GM23338 (cell line): ENCODE data around the gene RBKS. TPM values are rescaled to one million over a fixed set of nuclear protein-coding genes. Genes with fewer than 3 reads are reported as not detected.

Source experiments
- ATAC-seq: fragments of 200-7000 bp; cut with Tn5 transposase; 3 replicates; pipeline ENCODE4 v1.9.1; 2020
- DNase-seq: peaks from one replicate; pipeline ENCODE4 v3.0.0-alpha.2; 2015; ENCODE audit warnings: low spot score
- H2AFZ ChIP-seq: fragments of 200-600 bp; sonication (generic); 2 replicates; pipeline ENCODE4 v1.8.0; 2016; ENCODE audit warnings: antibody characterized with exemption, mild to moderate bottlenecking, moderate library complexity
- H3F3A ChIP-seq: fragments of 200-600 bp; sonication (generic); replicated peaks from 2 replicates; pipeline ENCODE4 v1.8.0; 2017; ENCODE audit warnings: antibody characterized with exemption, mixed run types, low read depth
- H3K27ac ChIP-seq: fragments of 200-600 bp; sonication (generic); 2 replicates; pipeline ENCODE4 v1.6.1; 2016; ENCODE audit warnings: low read depth
- H3K27me3 ChIP-seq: fragments of 200-600 bp; sonication (generic); 2 replicates; pipeline ENCODE4 v1.8.0; 2016; ENCODE audit warnings: mild to moderate bottlenecking, mixed run types, moderate library complexity; ENCODE audit not compliant: insufficient read depth
- H3K36me3 ChIP-seq: fragments of 200-600 bp; sonication (generic); 2 replicates; pipeline ENCODE4 v1.8.0; 2016; ENCODE audit warnings: mild to moderate bottlenecking; ENCODE audit not compliant: insufficient read depth
- H3K4me1 ChIP-seq: fragments of 200-600 bp; sonication (generic); 2 replicates; pipeline ENCODE4 v1.8.0; 2016; ENCODE audit warnings: mild to moderate bottlenecking, moderate library complexity; ENCODE audit not compliant: insufficient read depth
- H3K4me2 ChIP-seq: fragments of 200-600 bp; sonication (generic); 2 replicates; pipeline ENCODE4 v1.7.1; 2017; ENCODE audit warnings: mixed run types
- H3K4me3 ChIP-seq: fragments of 200-600 bp; sonication (generic); 2 replicates; pipeline ENCODE4 v1.6.1; 2016; ENCODE audit warnings: mixed run types
- H3K79me2 ChIP-seq: fragments of 200-600 bp; sonication (generic); replicated peaks from 2 replicates; pipeline ENCODE4 v1.8.0; 2017; ENCODE audit warnings: mild to moderate bottlenecking; ENCODE audit not compliant: insufficient read depth
- H3K9me2 ChIP-seq: fragments of 200-600 bp; sonication (generic); 2 replicates; pipeline ENCODE4 v1.8.0; 2017; ENCODE audit not compliant: insufficient read depth
- H4K20me1 ChIP-seq: fragments of 200-600 bp; sonication (generic); replicated peaks from 2 replicates; pipeline ENCODE4 v1.8.0; 2017; ENCODE audit warnings: mild to moderate bottlenecking; ENCODE audit not compliant: insufficient read depth
- H3K27ac Mint-ChIP-seq: 2 replicates; pipeline ENCODE4 v1.8.0; 2020; ENCODE audit warnings: inconsistent platforms, mild to moderate bottlenecking, moderate library complexity, mixed read lengths
- H3K27me3 Mint-ChIP-seq: 3 replicates; pipeline ENCODE4 v1.8.0; 2022; ENCODE audit warnings: low read depth, mild to moderate bottlenecking, moderate library complexity, mixed read lengths, inconsistent platforms; ENCODE audit not compliant: insufficient read depth, poor library complexity
- H3K36me3 Mint-ChIP-seq: 3 replicates; pipeline ENCODE4 v1.8.0; 2021; ENCODE audit warnings: low read depth, mild to moderate bottlenecking, inconsistent platforms, moderate library complexity, mixed read lengths
- H3K4me1 Mint-ChIP-seq: 3 replicates; pipeline ENCODE4 v1.8.0; 2020; ENCODE audit warnings: mild to moderate bottlenecking, inconsistent platforms, mixed read lengths
- H3K4me3 Mint-ChIP-seq: 3 replicates; pipeline ENCODE4 v1.8.0; 2021; ENCODE audit warnings: moderate library complexity, mild to moderate bottlenecking, inconsistent platforms, mixed read lengths
- H3K9me3 Mint-ChIP-seq: 3 replicates; pipeline ENCODE4 v1.8.0; 2020; ENCODE audit warnings: moderate library complexity, mild to moderate bottlenecking, inconsistent platforms, mixed read lengths
- CREB1 ChIP-seq: fragments of 250-450 bp; sonication (Bioruptor Pico); IDR thresholded peaks from 2 replicates; pipeline ENCODE4 v1.5.0; 2020; ENCODE audit warnings: low read depth, mild to moderate bottlenecking, moderate library complexity
- EZH2 ChIP-seq: fragments of 200-600 bp; sonication (generic); IDR thresholded peaks from one replicate; pipeline ENCODE4 v1.8.0; 2017; ENCODE audit warnings: antibody characterized with exemption, mild to moderate bottlenecking, low read depth; ENCODE audit not compliant: unreplicated experiment
- EZH2phosphoT487 ChIP-seq: fragments of 200-600 bp; sonication (generic); IDR thresholded peaks from one replicate; pipeline ENCODE4 v1.8.1; 2018; ENCODE audit warnings: antibody characterized with exemption; ENCODE audit not compliant: unreplicated experiment
- JUNB ChIP-seq: IDR thresholded peaks from one replicate; pipeline ENCODE4 v1.6.1; 2016; ENCODE audit warnings: antibody characterized with exemption; ENCODE audit not compliant: unreplicated experiment
- REST ChIP-seq: IDR thresholded peaks from one replicate; pipeline ENCODE4 v1.6.1; 2018; ENCODE audit warnings: antibody characterized with exemption; ENCODE audit not compliant: unreplicated experiment
- ZNF462 ChIP-seq: fragments of 250-450 bp; sonication (Bioruptor Pico); IDR thresholded peaks from 2 replicates; pipeline ENCODE4 v1.5.0; 2020; ENCODE audit warnings: mild to moderate bottlenecking, moderate library complexity
- polyA plus RNA-seq: library from polyadenylated mRNA; unstranded; fragments of >200 nt; fragmentation: Nextera tagmentation; extraction: Ambion mirVana; gene quantifications from 2 replicates; pipeline ENCODE4 v1.2.1, GENCODE V29; 2016
- total RNA-seq: library from RNA; depleted of rRNA; stranded (reverse); fragments of >200 nt; shearing (Covaris generic); gene quantifications from 2 replicates; pipeline ENCODE4 v1.2.3, GENCODE V29; 2014

RBKS gene
- total and polyA plus RNA-seq, 2 experiments from 2014 or later, result 1.3 to 1.5 TPM

GRCh38 chr2:27903649-27904404, 13.6 kb upstream of the RBKS start (continued):
- TF ChIP-seq ZNF462 (CRISPR knock-in tag), result no peak
- no peak for TF ChIP-seq JUNB
- TF ChIP-seq EZH2phosphoT487, result no peak

- Histone ChIP-seq H3F3A (no peaks in the 10 kb centered on the region), H3K79me2 (no peaks in the 10 kb centered on the region), H3K4me1 (peaks cover 7% of the 10 kb centered on the region; the same call in 1 of the 2 replicates), H3K4me3 (no peak overlapping the region), H3K36me3 (no peaks in the 10 kb centered on the region), H4K20me1 (no peaks in the 10 kb centered on the region), H3K9me2 (no peaks in the 10 kb centered on the region), H2AFZ (no peak overlapping the region), H3K27me3 (no peaks in the 10 kb centered on the region), H3K4me2 (no peak overlapping the region), H3K27ac (no peak overlapping the region)
- Mint-ChIP-seq H3K27ac (no peak overlapping the region), H3K9me3 (no peaks in the 10 kb centered on the region), H3K36me3 (no peaks in the 10 kb centered on the region), H3K4me1 (peaks cover 12% of the 10 kb centered on the region; the same call in 2 of the 3 replicates), H3K27me3 (peaks cover 1% of the 10 kb centered on the region), H3K4me3 (no peak overlapping the region)
- DNase-seq (no peak), ATAC-seq (no peak)
- no peak for TF ChIP-seq EZH2
- TF ChIP-seq REST, result no peak
- no peak for TF ChIP-seq CREB1 (CRISPR knock-in tag)
Observed at GRCh38 chr2:27903018-27903417, 12.8 kb upstream of the RBKS start.
